Mammary epithelial cell (primary cell): ENCODE data around the gene DHRS1.

Experiments used
- EZH2 ChIP-seq: IDR thresholded peaks from 2 replicates; pipeline ENCODE4 v1.6.1; 2012; ENCODE audit warnings: low read length, inconsistent platforms, borderline replicate concordance
- TF ChIP-seq, protein P1 (sequence below), 2 donors: IDR thresholded peaks in 1 of 2; conservative IDR thresholded peaks in 1 of 2; 2 replicates each; pipeline ENCODE4 v1.5.1; 2011 to 2012; ENCODE audit warnings: inconsistent platforms in 2 of 2, low read length in 2 of 2, mild to moderate bottlenecking in 2 of 2, control low read depth in 1 of 2, low read depth in 1 of 2; ENCODE audit not compliant: insufficient read depth in 1 of 2; ENCODE audit errors: extremely low read depth in 1 of 2

DNA sequence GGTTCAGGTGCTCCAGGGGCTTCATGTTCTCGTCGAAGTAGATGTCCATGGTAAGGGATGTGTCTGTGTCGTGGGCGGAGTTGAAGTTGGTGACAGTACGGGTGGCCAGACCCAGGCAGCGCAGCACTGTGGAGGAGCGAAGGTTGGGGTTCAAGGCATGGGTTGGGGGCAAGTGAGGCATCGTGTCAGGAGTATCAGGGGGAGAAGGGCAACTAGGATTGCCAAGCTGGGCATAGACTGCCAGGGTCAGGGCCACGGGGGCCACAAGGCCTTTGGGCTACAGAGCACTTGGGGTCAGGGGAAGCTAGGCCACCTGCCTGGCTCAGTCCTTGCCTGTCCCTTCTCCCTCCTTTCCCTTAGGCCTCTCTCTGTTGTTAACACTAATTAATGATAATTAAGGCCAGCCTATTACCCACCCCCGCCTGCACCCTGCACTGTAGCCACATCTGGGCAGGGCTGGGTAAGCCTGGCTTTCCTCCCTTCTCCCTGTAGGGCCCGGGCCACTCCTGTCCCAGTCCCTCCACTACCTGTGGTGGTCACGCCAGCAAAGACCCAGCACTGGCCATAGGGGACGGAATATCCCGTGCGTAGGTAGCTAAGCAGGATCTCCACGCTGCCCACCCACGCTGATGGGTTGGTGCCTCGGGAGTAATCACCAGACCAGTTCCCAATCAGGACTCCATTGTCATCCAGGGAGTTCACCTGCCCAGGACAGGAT lies 40.9 kb downstream of the DHRS1 start:
- TF ChIP-seq, protein P1, sequence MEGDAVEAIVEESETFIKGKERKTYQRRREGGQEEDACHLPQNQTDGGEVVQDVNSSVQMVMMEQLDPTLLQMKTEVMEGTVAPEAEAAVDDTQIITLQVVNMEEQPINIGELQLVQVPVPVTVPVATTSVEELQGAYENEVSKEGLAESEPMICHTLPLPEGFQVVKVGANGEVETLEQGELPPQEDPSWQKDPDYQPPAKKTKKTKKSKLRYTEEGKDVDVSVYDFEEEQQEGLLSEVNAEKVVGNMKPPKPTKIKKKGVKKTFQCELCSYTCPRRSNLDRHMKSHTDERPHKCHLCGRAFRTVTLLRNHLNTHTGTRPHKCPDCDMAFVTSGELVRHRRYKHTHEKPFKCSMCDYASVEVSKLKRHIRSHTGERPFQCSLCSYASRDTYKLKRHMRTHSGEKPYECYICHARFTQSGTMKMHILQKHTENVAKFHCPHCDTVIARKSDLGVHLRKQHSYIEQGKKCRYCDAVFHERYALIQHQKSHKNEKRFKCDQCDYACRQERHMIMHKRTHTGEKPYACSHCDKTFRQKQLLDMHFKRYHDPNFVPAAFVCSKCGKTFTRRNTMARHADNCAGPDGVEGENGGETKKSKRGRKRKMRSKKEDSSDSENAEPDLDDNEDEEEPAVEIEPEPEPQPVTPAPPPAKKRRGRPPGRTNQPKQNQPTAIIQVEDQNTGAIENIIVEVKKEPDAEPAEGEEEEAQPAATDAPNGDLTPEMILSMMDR (conservative IDR thresholded peaks at IDR 0.05 in 1 of 2, IDR thresholded peaks at IDR 0.05 in 1 of 2; ENCODE audit: extremely low read depth in 1 of 2, insufficient read depth in 1 of 2, low read depth in 1 of 2, low read length in 2 of 2), result no peak
- no peak for TF ChIP-seq EZH2
